ENCODE measurements around the gene ADGB.
"Not testable (repeated sequence)": the region's sequence is repeated elsewhere in the genome, so short reads cannot be mapped to it uniquely, and the experiment has no call there.

Gene ADGB

GRCh38 chr6:146767632-146768031 is 168.9 kb downstream of the ADGB start:
- DNase-seq (ENCODE audit: low spot score) = no peak

- DNase-seq (ENCODE audit: low spot score) = no peak
Measured at GRCh38 chr6:146768722-146769121, 169.9 kb downstream of the ADGB start.

GRCh38 chr6:146770275-146770964 is 171.6 kb downstream of the ADGB start:
- DNase-seq (ENCODE audit: low spot score) = no peak

GRCh38 chr6:146770965-146771735 is 172.4 kb downstream of the ADGB start:
- DNase-seq (ENCODE audit: low spot score) = peak; percentile 3

GRCh38 chr6:146775220-146775619 is 176.4 kb downstream of the ADGB start:
- no peak for DNase-seq (ENCODE audit: low spot score)

- no peak for DNase-seq (ENCODE audit: low spot score)
Measured at GRCh38 chr6:146781836-146782235, 183.1 kb downstream of the ADGB start.

GRCh38 chr6:146785001-146785585 is 186.3 kb downstream of the ADGB start:
- peak; percentile 4 for DNase-seq (ENCODE audit: low spot score)

- peak; percentile 9 for DNase-seq (ENCODE audit: low spot score)
Measured at GRCh38 chr6:146787876-146788508, 189.2 kb downstream of the ADGB start.

GRCh38 chr6:146790561-146791091 is 191.9 kb downstream of the ADGB start:
- DNase-seq (ENCODE audit: low spot score) = no peak

- DNase-seq (ENCODE audit: low spot score) = no peak
Measured at GRCh38 chr6:146791930-146792329, 193.2 kb downstream of the ADGB start.

GRCh38 chr6:146793218-146793617 is 194.4 kb downstream of the ADGB start:
- not testable (repeated sequence) for DNase-seq (ENCODE audit: low spot score)

GRCh38 chr6:146795479-146796133 is 196.8 kb downstream of the ADGB start:
- no peak for DNase-seq (ENCODE audit: low spot score)

- not testable (repeated sequence) for DNase-seq (ENCODE audit: low spot score)
Measured at GRCh38 chr6:146803167-146803566, 204.4 kb downstream of the ADGB start.

GRCh38 chr6:146803601-146804000 is 204.8 kb downstream of the ADGB start:
- DNase-seq (ENCODE audit: low spot score) = no peak

GRCh38 chr6:146805546-146806325 is 207.0 kb downstream of the ADGB start:
- DNase-seq (ENCODE audit: low spot score) = no peak

- DNase-seq (ENCODE audit: low spot score) = not testable (repeated sequence)
Measured at GRCh38 chr6:146809014-146809413, 210.2 kb downstream of the ADGB start.

- not testable (repeated sequence) for DNase-seq (ENCODE audit: low spot score)
Measured at GRCh38 chr6:146812811-146813321, 214.1 kb downstream of the ADGB start.

- DNase-seq (ENCODE audit: low spot score) = no peak
Measured at GRCh38 chr6:146813554-146813953, 214.8 kb downstream of the ADGB start.

GRCh38 chr6:146814148-146814750 is 215.5 kb downstream of the ADGB start:
- DNase-seq (ENCODE audit: low spot score) = no peak

Measured in AG08395 (cell line).